DOHH2 (cell line): ENCODE data around the gene SLC27A4.

Experiments used
- H3F3A ChIP-seq: fragments of 200-600 bp; sonication (generic), shearing (Covaris generic); 2 replicates; pipeline ENCODE4 v1.6.0; 2016; ENCODE audit warnings: antibody characterized with exemption, mild to moderate bottlenecking; ENCODE audit not compliant: control insufficient read depth, insufficient read depth
- H3K27ac ChIP-seq: fragments of 200-600 bp; sonication (generic); 2 replicates; pipeline ENCODE4 v1.5.1; 2014; ENCODE audit warnings: low read depth, mild to moderate bottlenecking, low read length, moderate library complexity
- H3K27me3 ChIP-seq: fragments of 200-600 bp; sonication (generic); 2 replicates; pipeline ENCODE4 v1.6.1; 2014; ENCODE audit warnings: mild to moderate bottlenecking, low read length, mixed read lengths; ENCODE audit not compliant: control insufficient read depth
- H3K36me3 ChIP-seq: fragments of 200-600 bp; sonication (generic); 2 replicates; pipeline ENCODE4 v1.6.1; 2014; ENCODE audit warnings: mild to moderate bottlenecking, low read length, moderate library complexity, mixed read lengths; ENCODE audit not compliant: control insufficient read depth
- H3K4me1 ChIP-seq: fragments of 200-600 bp; sonication (generic); 2 replicates; pipeline ENCODE4 v1.6.1; 2014; ENCODE audit warnings: mild to moderate bottlenecking, low read length, mixed read lengths; ENCODE audit not compliant: control insufficient read depth
- H3K4me2 ChIP-seq: fragments of 200-600 bp; sonication (generic); 2 replicates; pipeline ENCODE4 v1.6.0; 2014; ENCODE audit warnings: mild to moderate bottlenecking, low read length, moderate library complexity
- H3K4me3 ChIP-seq: fragments of 200-600 bp; sonication (generic); 2 replicates; pipeline ENCODE4 v1.5.1; 2014; ENCODE audit warnings: mild to moderate bottlenecking, low read length, mixed read lengths
- H3K79me2 ChIP-seq: fragments of 200-600 bp; sonication (generic); 2 replicates; pipeline ENCODE4 v1.6.1; 2014; ENCODE audit warnings: mild to moderate bottlenecking, low read length, mixed read lengths; ENCODE audit not compliant: control insufficient read depth
- H3K9me2 ChIP-seq: fragments of 200-600 bp; sonication (generic); replicated peaks from 2 replicates; pipeline ENCODE4 v1.6.1; 2014; ENCODE audit warnings: mild to moderate bottlenecking, low read length, mixed read lengths; ENCODE audit not compliant: control insufficient read depth
- H3K9me3 ChIP-seq: fragments of 200-600 bp; sonication (generic); 2 replicates; pipeline ENCODE4 v1.6.1; 2014; ENCODE audit warnings: antibody characterized with exemption, low read length, mixed read lengths; ENCODE audit not compliant: control insufficient read depth, insufficient read depth
- H4K20me1 ChIP-seq: fragments of 200-600 bp; sonication (generic); 2 replicates; pipeline ENCODE4 v1.6.0; 2014; ENCODE audit warnings: low read depth, mild to moderate bottlenecking, antibody characterized with exemption, low read length, moderate library complexity; ENCODE audit not compliant: control insufficient read depth, insufficient read depth
- EZH2phosphoT487 ChIP-seq: fragments of 200-600 bp; sonication (generic); IDR thresholded peaks from 2 replicates; pipeline ENCODE4 v1.6.1; 2017; ENCODE audit warnings: borderline replicate concordance, mild to moderate bottlenecking, antibody characterized with exemption, low read length, moderate library complexity, mixed read lengths
- TF ChIP-seq, protein P1 (sequence below): fragments of 200-600 bp; sonication (generic); IDR thresholded peaks from one replicate; pipeline ENCODE4 v1.5.1; 2014; ENCODE audit warnings: antibody characterized with exemption, mild to moderate bottlenecking, low read depth, low read length; ENCODE audit not compliant: poor library complexity, severe bottlenecking

The SLC27A4 gene

DNA sequence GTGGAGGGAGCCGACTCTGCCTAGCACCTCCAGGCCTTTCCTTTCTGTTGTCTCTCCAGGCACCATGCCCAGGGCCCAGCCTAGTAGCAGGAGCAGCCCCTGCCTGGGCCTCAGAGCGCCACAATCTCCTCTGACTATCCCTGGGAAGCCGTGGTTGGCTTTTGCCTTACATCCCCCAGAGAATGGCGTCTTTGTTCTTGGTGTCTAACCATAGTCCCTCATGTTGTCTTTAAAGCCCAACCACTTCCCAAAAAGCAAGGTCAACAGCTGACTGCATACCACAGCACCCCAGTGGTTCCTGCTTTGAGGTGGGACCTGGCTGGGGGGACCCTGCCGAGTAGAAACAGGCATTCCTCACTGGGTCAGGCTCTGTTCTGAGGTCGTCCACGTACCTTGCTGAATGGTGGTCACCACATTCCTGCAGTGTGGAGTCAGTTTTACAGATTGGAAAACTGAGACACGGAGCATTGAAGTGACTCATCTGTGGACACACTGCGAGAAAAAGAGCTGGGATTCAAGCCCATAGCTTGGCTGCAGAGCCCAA is 66.6 kb downstream of the SLC27A4 start:
- Histone ChIP-seq H3K36me3 (no peaks in the 10 kb centered on the region), H3K79me2 (no peaks in the 10 kb centered on the region), H3K4me2 (no peak overlapping the region), H3K4me3 (no peak overlapping the region), H3K9me3 (no peaks in the 10 kb centered on the region), H3K27me3 (peaks cover 6% of the 10 kb centered on the region; the same call in 1 of the 2 replicates), H3K27ac (no peak overlapping the region), H3K9me2 (no peaks in the 10 kb centered on the region), H4K20me1 (no peaks in the 10 kb centered on the region), H3F3A (no peaks in the 10 kb centered on the region), H3K4me1 (no peaks in the 10 kb centered on the region)
- TF ChIP-seq EZH2phosphoT487: no peak
- TF ChIP-seq, protein P1, sequence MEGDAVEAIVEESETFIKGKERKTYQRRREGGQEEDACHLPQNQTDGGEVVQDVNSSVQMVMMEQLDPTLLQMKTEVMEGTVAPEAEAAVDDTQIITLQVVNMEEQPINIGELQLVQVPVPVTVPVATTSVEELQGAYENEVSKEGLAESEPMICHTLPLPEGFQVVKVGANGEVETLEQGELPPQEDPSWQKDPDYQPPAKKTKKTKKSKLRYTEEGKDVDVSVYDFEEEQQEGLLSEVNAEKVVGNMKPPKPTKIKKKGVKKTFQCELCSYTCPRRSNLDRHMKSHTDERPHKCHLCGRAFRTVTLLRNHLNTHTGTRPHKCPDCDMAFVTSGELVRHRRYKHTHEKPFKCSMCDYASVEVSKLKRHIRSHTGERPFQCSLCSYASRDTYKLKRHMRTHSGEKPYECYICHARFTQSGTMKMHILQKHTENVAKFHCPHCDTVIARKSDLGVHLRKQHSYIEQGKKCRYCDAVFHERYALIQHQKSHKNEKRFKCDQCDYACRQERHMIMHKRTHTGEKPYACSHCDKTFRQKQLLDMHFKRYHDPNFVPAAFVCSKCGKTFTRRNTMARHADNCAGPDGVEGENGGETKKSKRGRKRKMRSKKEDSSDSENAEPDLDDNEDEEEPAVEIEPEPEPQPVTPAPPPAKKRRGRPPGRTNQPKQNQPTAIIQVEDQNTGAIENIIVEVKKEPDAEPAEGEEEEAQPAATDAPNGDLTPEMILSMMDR: no peak

DNA sequence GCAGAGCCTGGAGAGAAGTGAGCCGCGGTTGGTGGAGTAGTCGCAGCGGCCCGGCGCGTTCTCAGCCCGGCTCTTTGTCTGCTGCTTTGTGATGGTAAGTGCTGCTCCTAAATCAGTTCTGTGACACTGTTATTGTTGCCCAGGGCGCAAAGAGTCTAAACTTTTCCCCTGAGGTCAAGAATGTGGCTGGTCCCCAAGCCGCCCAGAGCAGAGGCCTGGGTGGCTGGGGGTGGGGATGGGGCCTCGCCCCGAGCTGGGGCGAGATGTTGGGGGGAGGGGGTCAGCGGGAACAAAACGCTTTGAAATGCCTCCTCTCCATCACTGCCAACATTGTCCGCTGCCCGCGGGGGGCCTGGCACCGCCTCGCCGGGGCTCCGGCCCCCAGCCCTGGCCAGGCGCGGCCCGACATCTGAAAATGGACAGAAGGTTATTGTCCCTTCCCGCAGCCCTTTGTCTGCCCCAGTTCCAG is 68.7 kb downstream of the SLC27A4 start:
- Histone ChIP-seq H3K9me3 (no peaks in the 10 kb centered on the region), H3K79me2 (no peaks in the 10 kb centered on the region), H3K9me2 (no peaks in the 10 kb centered on the region), H4K20me1 (no peaks in the 10 kb centered on the region), H3K4me1 (no peaks in the 10 kb centered on the region), H3K4me3 (no peak overlapping the region), H3K27me3 (peaks cover 6% of the 10 kb centered on the region; the same call in 1 of the 2 replicates), H3F3A (no peaks in the 10 kb centered on the region), H3K27ac (no peak overlapping the region), H3K4me2 (no peak overlapping the region), H3K36me3 (no peaks in the 10 kb centered on the region)
- TF ChIP-seq EZH2phosphoT487: no peak
- TF ChIP-seq, protein P1: no peak

DNA sequence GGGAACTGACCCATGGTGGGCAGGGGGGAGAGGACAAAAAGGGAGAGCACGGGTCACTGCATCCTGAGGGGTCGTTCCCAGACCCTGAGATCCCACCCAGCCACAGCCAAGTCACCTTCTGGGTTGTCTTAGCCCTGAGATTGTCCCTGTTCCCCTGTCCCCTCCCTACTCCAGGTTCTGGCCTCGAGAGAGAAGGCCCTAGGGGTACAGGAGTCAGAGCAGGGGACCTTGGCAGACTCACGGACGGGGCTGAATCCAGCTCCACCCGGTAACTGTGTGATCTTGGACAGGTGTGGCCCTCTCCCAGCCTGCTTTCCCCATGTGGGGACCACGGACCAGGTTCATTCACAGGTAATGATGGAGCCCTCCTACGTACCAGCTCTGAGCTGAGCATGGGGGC is 69.1 kb downstream of the SLC27A4 start:
- Histone ChIP-seq H4K20me1 (no peaks in the 10 kb centered on the region), H3F3A (no peaks in the 10 kb centered on the region), H3K27me3 (peaks cover 9% of the 10 kb centered on the region; the same call in 1 of the 2 replicates), H3K4me2 (no peak overlapping the region), H3K4me1 (no peaks in the 10 kb centered on the region), H3K36me3 (no peaks in the 10 kb centered on the region), H3K27ac (no peak overlapping the region), H3K4me3 (no peak overlapping the region), H3K79me2 (no peaks in the 10 kb centered on the region), H3K9me3 (no peaks in the 10 kb centered on the region), H3K9me2 (no peaks in the 10 kb centered on the region)
- TF ChIP-seq EZH2phosphoT487: no peak
- TF ChIP-seq, protein P1: no peak
